ENCODE results near the gene TBCC. TPM values are rescaled to one million over a fixed set of nuclear protein-coding genes. Genes with fewer than 3 reads are reported as not detected.

TBCC gene, protein sequence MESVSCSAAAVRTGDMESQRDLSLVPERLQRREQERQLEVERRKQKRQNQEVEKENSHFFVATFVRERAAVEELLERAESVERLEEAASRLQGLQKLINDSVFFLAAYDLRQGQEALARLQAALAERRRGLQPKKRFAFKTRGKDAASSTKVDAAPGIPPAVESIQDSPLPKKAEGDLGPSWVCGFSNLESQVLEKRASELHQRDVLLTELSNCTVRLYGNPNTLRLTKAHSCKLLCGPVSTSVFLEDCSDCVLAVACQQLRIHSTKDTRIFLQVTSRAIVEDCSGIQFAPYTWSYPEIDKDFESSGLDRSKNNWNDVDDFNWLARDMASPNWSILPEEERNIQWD
- 57.9 TPM for total RNA-seq

DNA sequence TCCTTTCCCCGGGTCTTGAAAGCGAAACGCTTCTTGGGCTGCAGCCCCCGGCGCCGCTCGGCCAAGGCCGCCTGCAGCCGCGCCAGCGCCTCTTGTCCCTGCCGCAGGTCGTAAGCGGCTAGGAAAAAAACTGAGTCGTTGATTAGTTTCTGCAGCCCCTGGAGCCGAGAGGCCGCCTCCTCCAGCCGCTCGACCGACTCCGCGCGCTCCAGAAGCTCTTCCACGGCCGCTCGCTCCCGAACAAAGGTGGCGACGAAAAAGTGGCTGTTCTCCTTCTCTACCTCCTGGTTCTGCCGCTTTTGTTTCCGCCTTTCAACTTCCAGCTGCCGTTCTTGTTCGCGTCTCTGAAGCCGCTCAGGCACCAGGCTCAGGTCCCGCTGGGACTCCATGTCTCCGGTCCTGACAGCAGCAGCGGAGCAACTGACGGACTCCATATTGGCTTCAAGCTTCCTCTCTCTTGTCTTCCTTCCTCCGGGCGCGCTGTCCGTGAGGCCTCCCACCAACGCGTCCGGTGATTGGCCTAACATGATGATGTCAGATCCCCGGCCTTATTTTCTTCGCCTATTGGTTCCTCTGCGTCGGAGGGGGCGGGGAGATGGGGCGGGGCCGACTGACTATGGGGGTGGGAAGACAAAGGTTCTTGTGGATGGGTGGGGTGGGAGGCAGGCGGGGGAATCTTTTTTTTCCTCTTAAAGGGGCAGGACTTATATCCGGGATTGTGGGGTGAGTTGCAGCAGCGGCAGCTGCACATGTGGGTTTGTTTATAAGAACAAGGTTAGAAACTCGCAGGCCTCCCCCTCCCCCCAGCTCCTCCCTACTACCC lies at the start of gene TBCC:
TSS of gene TBCC (minus strand) at position 464 of the 823 bp plus-strand sequence. CDS start at position 434, 30 bp downstream.
- H3K4me3 ChIP-seq (ENCODE audit: low read length in 3 of 3): peak within 1 kb of the TSS; percentile 98 to 99 (median 99)

GRCh38 chr6:42795651-42796050 lies 49.7 kb upstream of the TBCC start:
- Histone ChIP-seq H3K4me3 (ENCODE audit: low read length in 3 of 3) (no peak overlapping the region), H3K9me3 (ENCODE audit: control insufficient read depth in 3 of 3, low read length in 3 of 3) (no peaks in the 10 kb centered on the region), H3K27ac (ENCODE audit: low read depth, low read length) (no peak overlapping the region), H3K4me1 (ENCODE audit: control insufficient read depth in 3 of 3, insufficient read depth in 3 of 3, low read length in 3 of 3) (peaks cover 5 to 9% (median 9%) of the 10 kb centered on the region in 3 donors), H3K9ac (ENCODE audit: low read depth in 1 of 3, low read length in 3 of 3) (no peak overlapping the region), H3K36me3 (ENCODE audit: control insufficient read depth in 3 of 3, insufficient read depth in 3 of 3, low read length in 3 of 3) (no peaks in the 10 kb centered on the region), H3K27me3 (ENCODE audit: control insufficient read depth in 3 of 3, insufficient read depth in 3 of 3, low read length in 3 of 3) (no peaks in the 10 kb centered on the region)

More for the DNA sequence above, at the start of gene TBCC:
- peaks cover 0 to 2% (median 0%) of the 10 kb centered on the region in 3 donors for H3K36me3 ChIP-seq (ENCODE audit: control insufficient read depth in 3 of 3, insufficient read depth in 3 of 3, low read length in 3 of 3)
- peak within 1 kb of the TSS; percentile 98 to 100 (median 100) for H3K9ac ChIP-seq (ENCODE audit: low read depth in 1 of 3, low read length in 3 of 3)
- no peaks in the 10 kb centered on the region for H3K9me3 ChIP-seq (ENCODE audit: control insufficient read depth in 3 of 3, low read length in 3 of 3)
- H3K4me1 ChIP-seq (ENCODE audit: control insufficient read depth in 3 of 3, insufficient read depth in 3 of 3, low read length in 3 of 3): peaks cover 9 to 30% (median 29%) of the 10 kb centered on the region in 3 donors
- peak within 1 kb of the TSS; percentile 95 for H3K27ac ChIP-seq (ENCODE audit: low read depth, low read length)
- no peaks in the 10 kb centered on the region for H3K27me3 ChIP-seq (ENCODE audit: control insufficient read depth in 3 of 3, insufficient read depth in 3 of 3, low read length in 3 of 3)

DNA sequence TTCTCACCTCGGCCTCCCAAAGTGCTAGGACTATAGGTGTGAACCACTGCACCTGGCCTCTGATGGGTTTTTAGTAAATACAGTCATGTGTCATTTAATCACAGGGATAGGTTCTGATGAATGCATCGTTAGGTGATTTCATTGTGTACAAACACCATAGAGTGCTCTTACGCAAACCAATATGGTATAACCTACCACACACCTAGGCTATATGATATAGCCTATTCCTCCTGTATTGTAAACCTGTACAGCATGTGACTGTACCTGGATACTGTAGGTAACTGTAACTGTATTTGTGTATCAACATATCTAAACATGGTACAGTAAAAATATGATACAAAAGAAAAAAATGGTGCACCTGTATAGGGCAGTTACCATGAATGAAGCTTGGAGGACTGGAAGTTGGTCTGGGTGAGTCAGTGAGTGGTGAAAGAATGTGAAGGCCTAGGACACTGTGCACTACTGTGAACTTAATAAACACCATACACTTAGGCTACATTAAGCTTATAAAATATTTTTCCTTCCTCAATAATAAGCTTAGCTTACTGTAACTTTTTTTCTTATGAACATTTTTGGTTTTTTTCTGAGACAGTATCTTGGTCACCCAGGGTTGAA lies 45.9 kb upstream of the TBCC start:
- H3K9me3 ChIP-seq (ENCODE audit: control insufficient read depth in 3 of 3, low read length in 3 of 3): no peaks in the 10 kb centered on the region
- no peak overlapping the region for H3K9ac ChIP-seq (ENCODE audit: low read depth in 1 of 3, low read length in 3 of 3)
- peaks cover 0 to 2% (median 0%) of the 10 kb centered on the region in 3 donors for H3K36me3 ChIP-seq (ENCODE audit: control insufficient read depth in 3 of 3, insufficient read depth in 3 of 3, low read length in 3 of 3)
- peaks cover 22 to 37% (median 25%) of the 10 kb centered on the region in 3 donors for H3K4me1 ChIP-seq (ENCODE audit: control insufficient read depth in 3 of 3, insufficient read depth in 3 of 3, low read length in 3 of 3)
- H3K27me3 ChIP-seq (ENCODE audit: control insufficient read depth in 3 of 3, insufficient read depth in 3 of 3, low read length in 3 of 3): no peaks in the 10 kb centered on the region
- no peak overlapping the region for H3K27ac ChIP-seq (ENCODE audit: low read depth, low read length)
- no peak overlapping the region for H3K4me3 ChIP-seq (ENCODE audit: low read length in 3 of 3)

DNA sequence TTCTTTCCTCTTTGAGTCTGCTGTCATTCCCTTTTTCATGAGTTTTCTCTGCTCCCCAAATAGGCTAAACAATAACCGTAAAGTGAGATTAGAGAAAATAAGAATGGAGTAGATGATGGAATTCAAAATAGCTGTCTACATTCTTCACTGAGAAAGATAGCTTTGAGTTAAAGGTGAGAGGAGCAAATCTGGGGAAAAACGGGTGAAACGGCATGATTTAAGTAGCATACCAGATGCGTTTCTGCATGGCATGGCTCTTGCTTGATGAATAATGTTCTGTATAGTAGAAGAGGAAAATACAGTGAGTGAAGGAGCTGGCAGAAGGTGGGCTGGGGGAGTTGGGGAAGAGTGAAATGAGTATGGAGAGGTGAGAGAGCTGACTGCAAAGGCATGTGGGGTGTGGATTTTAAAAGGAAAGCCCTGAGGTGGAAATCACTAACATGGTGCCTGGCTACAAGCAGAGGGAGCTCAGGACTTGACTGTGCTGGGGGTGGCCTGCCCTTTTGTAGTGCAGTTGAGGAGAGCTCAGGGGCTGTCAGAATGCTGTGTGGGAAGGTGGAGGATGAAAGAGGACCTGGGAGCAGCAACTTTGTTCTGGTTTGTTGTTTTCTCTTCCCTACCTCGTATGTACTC lies 44.8 kb upstream of the TBCC start:
- H3K36me3 ChIP-seq (ENCODE audit: control insufficient read depth in 3 of 3, insufficient read depth in 3 of 3, low read length in 3 of 3): peaks cover 0 to 2% (median 0%) of the 10 kb centered on the region in 3 donors
- H3K4me1 ChIP-seq (ENCODE audit: control insufficient read depth in 3 of 3, insufficient read depth in 3 of 3, low read length in 3 of 3): peaks cover 30 to 44% (median 33%) of the 10 kb centered on the region in 3 donors
- peak overlapping the region; percentile 30 for H3K27ac ChIP-seq (ENCODE audit: low read depth, low read length)
- no peaks in the 10 kb centered on the region for H3K27me3 ChIP-seq (ENCODE audit: control insufficient read depth in 3 of 3, insufficient read depth in 3 of 3, low read length in 3 of 3)
- no peak overlapping the region for H3K4me3 ChIP-seq (ENCODE audit: low read length in 3 of 3)
- peak overlapping the region; percentile 38 to 51 (median 47) for H3K9ac ChIP-seq (ENCODE audit: low read depth in 1 of 3, low read length in 3 of 3)
- no peaks in the 10 kb centered on the region for H3K9me3 ChIP-seq (ENCODE audit: control insufficient read depth in 3 of 3, low read length in 3 of 3)

DNA sequence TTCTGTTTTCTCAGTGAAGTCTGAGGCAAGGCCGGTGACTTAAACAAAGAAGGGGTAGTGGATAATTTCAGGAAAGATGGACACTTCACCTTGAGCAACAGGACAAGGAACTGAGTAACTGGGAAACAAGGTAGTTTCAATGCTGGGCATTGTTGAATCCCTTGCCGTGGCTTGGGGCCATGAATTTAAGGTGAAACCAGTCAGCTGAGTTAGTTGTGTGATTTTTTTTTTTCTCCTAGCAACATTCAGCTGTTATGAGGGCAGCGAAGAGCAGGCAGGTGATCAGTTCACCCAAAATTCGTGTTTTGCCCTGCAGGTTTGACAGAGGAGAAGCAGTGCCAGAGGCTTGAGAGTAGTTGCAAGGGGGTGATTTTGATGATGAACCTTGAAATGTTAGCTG lies 42.8 kb upstream of the TBCC start:
- Histone ChIP-seq H3K4me3 (ENCODE audit: low read length in 3 of 3) (no peak overlapping the region), H3K27me3 (ENCODE audit: control insufficient read depth in 3 of 3, insufficient read depth in 3 of 3, low read length in 3 of 3) (no peaks in the 10 kb centered on the region), H3K9me3 (ENCODE audit: control insufficient read depth in 3 of 3, low read length in 3 of 3) (no peaks in the 10 kb centered on the region), H3K27ac (ENCODE audit: low read depth, low read length) (peak overlapping the region; percentile 28), H3K36me3 (ENCODE audit: control insufficient read depth in 3 of 3, insufficient read depth in 3 of 3, low read length in 3 of 3) (peaks cover 0 to 2% (median 0%) of the 10 kb centered on the region in 3 donors), H3K4me1 (ENCODE audit: control insufficient read depth in 3 of 3, insufficient read depth in 3 of 3, low read length in 3 of 3) (peaks cover 34 to 46% (median 35%) of the 10 kb centered on the region in 3 donors), H3K9ac (ENCODE audit: low read depth in 1 of 3, low read length in 3 of 3) (no peak overlapping the region)

DNA sequence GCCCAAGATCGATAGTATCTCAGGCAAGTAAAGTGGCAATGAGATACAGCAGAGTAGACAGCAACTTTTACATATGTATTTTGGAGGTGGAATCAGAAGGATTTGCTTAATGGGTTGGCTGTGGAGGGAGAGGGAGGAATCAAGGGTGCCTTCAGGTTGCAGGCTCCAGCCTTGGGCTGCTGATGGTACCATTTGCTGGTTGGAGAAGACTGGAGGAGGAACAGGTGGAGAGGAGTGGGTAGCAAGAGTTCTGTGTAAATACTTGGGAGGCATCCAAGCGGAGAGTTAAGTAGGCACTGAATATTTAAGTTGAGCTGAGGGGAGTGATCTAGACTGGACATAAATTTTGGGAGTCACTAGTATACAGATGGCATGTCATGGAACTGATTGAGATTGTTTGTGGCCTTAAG lies 41.2 kb upstream of the TBCC start:
- Histone ChIP-seq H3K9ac (ENCODE audit: low read depth in 1 of 3, low read length in 3 of 3) (peak overlapping the region in 2 of 3 donors; percentile 28 to 47), H3K4me1 (ENCODE audit: control insufficient read depth in 3 of 3, insufficient read depth in 3 of 3, low read length in 3 of 3) (peaks cover 34 to 46% (median 35%) of the 10 kb centered on the region in 3 donors), H3K4me3 (ENCODE audit: low read length in 3 of 3) (peak overlapping the region; percentile 16 to 91 (median 55))

GRCh38 chr6:42786525-42786985 lies 40.7 kb upstream of the TBCC start:
- peak overlapping the region; percentile 100 for H3K27ac ChIP-seq (ENCODE audit: low read depth, low read length)
- H3K9me3 ChIP-seq (ENCODE audit: control insufficient read depth in 3 of 3, low read length in 3 of 3): no peaks in the 10 kb centered on the region
- peaks cover 0 to 2% (median 0%) of the 10 kb centered on the region in 3 donors for H3K36me3 ChIP-seq (ENCODE audit: control insufficient read depth in 3 of 3, insufficient read depth in 3 of 3, low read length in 3 of 3)
- peaks cover 34 to 46% (median 35%) of the 10 kb centered on the region in 3 donors for H3K4me1 ChIP-seq (ENCODE audit: control insufficient read depth in 3 of 3, insufficient read depth in 3 of 3, low read length in 3 of 3)
- H3K9ac ChIP-seq (ENCODE audit: low read depth in 1 of 3, low read length in 3 of 3): peak overlapping the region in 2 of 3 donors; percentile 32 to 52
- no peaks in the 10 kb centered on the region for H3K27me3 ChIP-seq (ENCODE audit: control insufficient read depth in 3 of 3, insufficient read depth in 3 of 3, low read length in 3 of 3)
- H3K4me3 ChIP-seq (ENCODE audit: low read length in 3 of 3): peak overlapping the region in 2 of 3 donors; percentile 55 to 91

More for the DNA sequence above, 41.2 kb upstream of the TBCC start:
- Histone ChIP-seq H3K9me3 (ENCODE audit: control insufficient read depth in 3 of 3, low read length in 3 of 3) (no peaks in the 10 kb centered on the region), H3K27ac (ENCODE audit: low read depth, low read length) (peak overlapping the region; percentile 100), H3K36me3 (ENCODE audit: control insufficient read depth in 3 of 3, insufficient read depth in 3 of 3, low read length in 3 of 3) (peaks cover 0 to 2% (median 0%) of the 10 kb centered on the region in 3 donors), H3K27me3 (ENCODE audit: control insufficient read depth in 3 of 3, insufficient read depth in 3 of 3, low read length in 3 of 3) (no peaks in the 10 kb centered on the region)

GRCh38 chr6:42784717-42785498 lies 39.0 kb upstream of the TBCC start:
- Histone ChIP-seq H3K4me1 (ENCODE audit: control insufficient read depth in 3 of 3, insufficient read depth in 3 of 3, low read length in 3 of 3) (peaks cover 30 to 39% (median 35%) of the 10 kb centered on the region in 3 donors), H3K36me3 (ENCODE audit: control insufficient read depth in 3 of 3, insufficient read depth in 3 of 3, low read length in 3 of 3) (peaks cover 0 to 2% (median 0%) of the 10 kb centered on the region in 3 donors), H3K27me3 (ENCODE audit: control insufficient read depth in 3 of 3, insufficient read depth in 3 of 3, low read length in 3 of 3) (no peaks in the 10 kb centered on the region), H3K9me3 (ENCODE audit: control insufficient read depth in 3 of 3, low read length in 3 of 3) (no peaks in the 10 kb centered on the region), H3K27ac (ENCODE audit: low read depth, low read length) (peak overlapping the region; percentile 100), H3K4me3 (ENCODE audit: low read length in 3 of 3) (peak overlapping the region; percentile 87 to 91 (median 91)), H3K9ac (ENCODE audit: low read depth in 1 of 3, low read length in 3 of 3) (peak overlapping the region; percentile 95 to 100 (median 100))
